Vagina (tissue), 2 donors: ENCODE measurements around the gene DIP2B. TPM values are rescaled to one million over a fixed set of nuclear protein-coding genes. Genes with fewer than 3 reads are reported as not detected.
"Not testable (repeated sequence)": the region's sequence is repeated elsewhere in the genome, so short reads cannot be mapped to it uniquely, and the experiment has no call there.

Experiments
- DNase-seq, 2 donors: peaks; one replicate each; pipeline ENCODE4 v3.0.0-alpha.2; 2017; ENCODE audit errors: extremely low spot score in 2 of 2
- H3K27ac ChIP-seq: fragments of 200-600 bp; sonication (generic); one replicate; pipeline ENCODE4 v1.5.1; 2019
- H3K27me3 ChIP-seq: fragments of 200-600 bp; sonication (generic); one replicate; pipeline ENCODE4 v1.5.1; 2019
- H3K36me3 ChIP-seq, 2 donors: fragments of 200-600 bp; sonication (generic); one replicate each; pipeline ENCODE4 v1.5.1; 2017 to 2019
- H3K4me1 ChIP-seq: fragments of 200-600 bp; sonication (generic); one replicate; pipeline ENCODE4 v1.5.1; 2019
- H3K4me3 ChIP-seq, 2 donors: fragments of 200-600 bp; sonication (generic); 1 replicate in 1 of 2; 2 replicates in 1 of 2; pipeline ENCODE4 v1.5.1; 2016 to 2019
- H3K9me3 ChIP-seq: fragments of 200-600 bp; sonication (generic); one replicate; pipeline ENCODE4 v1.5.1; 2019
- POLR2A ChIP-seq, 2 donors: fragments of 450-650 bp; IDR thresholded peaks; one replicate each; pipeline ENCODE4 v1.6.1; 2017; ENCODE audit warnings: antibody characterized with exemption in 2 of 2, mild to moderate bottlenecking in 2 of 2, moderate library complexity in 2 of 2
- POLR2AphosphoS5 ChIP-seq, 2 donors: sonication (generic); formaldehyde crosslinking; IDR thresholded peaks; one replicate each; pipeline ENCODE4 v1.9.0; 2017; ENCODE audit warnings: antibody characterized with exemption in 2 of 2, mild to moderate bottlenecking in 2 of 2, low read depth in 1 of 2; ENCODE audit not compliant: insufficient read depth in 1 of 2
- intact Hi-C: fragments of 100-400 bp; cut with DNase I; formaldehyde crosslinking; loops from one replicate; pipeline ENCODE4 v1.15.1; 2023
- total RNA-seq: library from RNA; depleted of rRNA; stranded (reverse); fragments of >200 nt; gene quantifications from one replicate; pipeline ENCODE4 v1.2.3, GENCODE V29; 2016
- TF ChIP-seq, protein P1 (sequence below), 3 experiments: fragments of 450-650 bp in 2 of 3; fragments of 200-600 bp in 1 of 3; sonication (generic) in 1 of 3; IDR thresholded peaks; one replicate each; pipeline ENCODE4 v1.5.1; 2017 to 2019; ENCODE audit warnings: antibody characterized with exemption in 3 of 3, mild to moderate bottlenecking in 2 of 3, moderate library complexity in 2 of 3

DIP2B gene
- total RNA-seq, 1 donor from 2014 or later = 32.2 TPM

- TF ChIP-seq POLR2A (IDR thresholded peaks at IDR 0.05) (no peak), POLR2AphosphoS5 (IDR thresholded peaks at IDR 0.05; ENCODE audit: insufficient read depth in 1 of 2, low read depth in 1 of 2) (no peak)
- TF ChIP-seq, protein P1, sequence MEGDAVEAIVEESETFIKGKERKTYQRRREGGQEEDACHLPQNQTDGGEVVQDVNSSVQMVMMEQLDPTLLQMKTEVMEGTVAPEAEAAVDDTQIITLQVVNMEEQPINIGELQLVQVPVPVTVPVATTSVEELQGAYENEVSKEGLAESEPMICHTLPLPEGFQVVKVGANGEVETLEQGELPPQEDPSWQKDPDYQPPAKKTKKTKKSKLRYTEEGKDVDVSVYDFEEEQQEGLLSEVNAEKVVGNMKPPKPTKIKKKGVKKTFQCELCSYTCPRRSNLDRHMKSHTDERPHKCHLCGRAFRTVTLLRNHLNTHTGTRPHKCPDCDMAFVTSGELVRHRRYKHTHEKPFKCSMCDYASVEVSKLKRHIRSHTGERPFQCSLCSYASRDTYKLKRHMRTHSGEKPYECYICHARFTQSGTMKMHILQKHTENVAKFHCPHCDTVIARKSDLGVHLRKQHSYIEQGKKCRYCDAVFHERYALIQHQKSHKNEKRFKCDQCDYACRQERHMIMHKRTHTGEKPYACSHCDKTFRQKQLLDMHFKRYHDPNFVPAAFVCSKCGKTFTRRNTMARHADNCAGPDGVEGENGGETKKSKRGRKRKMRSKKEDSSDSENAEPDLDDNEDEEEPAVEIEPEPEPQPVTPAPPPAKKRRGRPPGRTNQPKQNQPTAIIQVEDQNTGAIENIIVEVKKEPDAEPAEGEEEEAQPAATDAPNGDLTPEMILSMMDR (IDR thresholded peaks at IDR 0.05) = no peak
- no peaks in the 10 kb centered on the region for H3K27me3 ChIP-seq
- DNase-seq = no peak
- H3K4me1 ChIP-seq = no peaks in the 10 kb centered on the region
- H3K36me3 ChIP-seq = peaks cover 0 to 48% of the 10 kb centered on the region in 2 donors
- no peak overlapping the region for H3K27ac ChIP-seq
- intact Hi-C loops = no loop called here
- no peak overlapping the region for H3K4me3 ChIP-seq
- H3K9me3 ChIP-seq = no peaks in the 10 kb centered on the region
Observed at GRCh38 chr12:50679612-50680011, 174.8 kb downstream of the DIP2B start.

DNA sequence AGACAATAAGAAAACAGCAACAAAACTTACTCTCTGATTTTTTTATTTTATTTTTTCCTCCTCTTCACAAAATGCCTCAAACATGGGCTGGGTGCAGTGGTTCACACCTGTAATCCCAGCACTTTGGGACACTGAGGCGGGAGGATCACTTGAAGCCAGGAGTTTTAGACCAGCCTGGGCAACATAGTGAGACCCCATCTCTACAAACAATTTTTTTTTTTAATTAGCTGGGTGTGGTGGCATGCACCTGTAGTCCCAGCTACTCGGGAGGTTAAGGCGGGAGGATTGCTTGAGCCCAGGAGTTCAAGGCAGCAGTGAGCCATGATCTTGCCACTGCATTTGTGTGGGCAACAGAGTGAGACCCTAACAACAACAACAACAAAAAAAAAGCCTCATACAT lies 176.3 kb downstream of the DIP2B start:
- H3K36me3 ChIP-seq = peaks cover 0 to 56% of the 10 kb centered on the region in 2 donors
- intact Hi-C loops, H3K4me1 ChIP-seq, H3K4me3 ChIP-seq, H3K9me3 ChIP-seq, DNase-seq, H3K27me3 ChIP-seq, H3K27ac ChIP-seq: not testable (repeated sequence)

DNA sequence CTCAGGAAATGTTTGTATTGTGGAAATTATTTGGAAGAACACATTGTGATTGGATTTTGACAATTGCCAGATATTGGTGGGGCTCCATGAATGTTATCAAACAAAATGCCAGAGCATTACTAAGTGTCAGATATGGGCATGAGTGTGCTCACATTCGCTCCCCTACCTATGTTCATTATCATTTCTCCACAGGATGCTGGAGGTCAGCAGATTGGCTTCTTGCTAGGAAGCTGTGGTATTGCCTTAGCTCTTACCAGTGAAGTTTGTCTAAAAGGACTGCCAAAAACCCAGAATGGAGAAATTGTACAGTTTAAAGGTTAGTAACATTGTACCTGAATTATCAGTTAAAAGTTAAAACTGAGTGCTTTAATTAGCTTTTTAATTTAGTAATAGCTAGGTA lies 180.9 kb downstream of the DIP2B start:
- TF ChIP-seq, protein P1 (IDR thresholded peaks at IDR 0.05) = no peak
- TF ChIP-seq POLR2AphosphoS5 (IDR thresholded peaks at IDR 0.05; ENCODE audit: insufficient read depth in 1 of 2, low read depth in 1 of 2) = no peak
- TF ChIP-seq POLR2A (IDR thresholded peaks at IDR 0.05) = no peak
- no peak overlapping the region for H3K27ac ChIP-seq
- peaks cover 0 to 57% of the 10 kb centered on the region in 2 donors for H3K36me3 ChIP-seq
- DNase-seq = no peak
- H3K9me3 ChIP-seq = no peaks in the 10 kb centered on the region
- H3K4me3 ChIP-seq = no peak overlapping the region
- no peaks in the 10 kb centered on the region for H3K4me1 ChIP-seq
- H3K27me3 ChIP-seq = no peaks in the 10 kb centered on the region
- intact Hi-C loops = no loop called here

DNA sequence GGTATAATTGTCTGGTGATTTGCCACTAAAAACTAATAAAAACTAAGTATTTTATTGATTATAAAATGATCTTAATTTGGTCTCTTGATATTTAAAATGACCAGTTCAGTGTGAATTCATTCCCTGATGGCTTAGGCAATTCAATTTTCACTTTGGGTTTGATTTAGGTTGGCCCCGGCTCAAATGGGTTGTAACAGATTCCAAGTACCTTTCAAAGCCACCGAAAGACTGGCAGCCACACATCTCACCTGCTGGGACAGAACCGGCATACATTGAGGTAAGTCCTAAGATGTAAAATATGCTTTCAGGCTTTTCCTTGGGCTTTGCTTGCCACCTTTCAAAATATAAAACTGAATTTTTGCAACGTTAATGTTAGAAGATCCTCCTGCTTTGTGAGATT lies 181.6 kb downstream of the DIP2B start:
- H3K27me3 ChIP-seq = no peaks in the 10 kb centered on the region
- H3K4me1 ChIP-seq = no peaks in the 10 kb centered on the region
- peaks cover 0 to 60% of the 10 kb centered on the region in 2 donors for H3K36me3 ChIP-seq
- H3K27ac ChIP-seq = no peak overlapping the region
- TF ChIP-seq POLR2A (IDR thresholded peaks at IDR 0.05) = no peak
- no peak for TF ChIP-seq POLR2AphosphoS5 (IDR thresholded peaks at IDR 0.05; ENCODE audit: insufficient read depth in 1 of 2, low read depth in 1 of 2)
- TF ChIP-seq, protein P1 (IDR thresholded peaks at IDR 0.05) = no peak
- no peaks in the 10 kb centered on the region for H3K9me3 ChIP-seq
- intact Hi-C loops = no loop called here
- no peak for DNase-seq
- no peak overlapping the region for H3K4me3 ChIP-seq

DNA sequence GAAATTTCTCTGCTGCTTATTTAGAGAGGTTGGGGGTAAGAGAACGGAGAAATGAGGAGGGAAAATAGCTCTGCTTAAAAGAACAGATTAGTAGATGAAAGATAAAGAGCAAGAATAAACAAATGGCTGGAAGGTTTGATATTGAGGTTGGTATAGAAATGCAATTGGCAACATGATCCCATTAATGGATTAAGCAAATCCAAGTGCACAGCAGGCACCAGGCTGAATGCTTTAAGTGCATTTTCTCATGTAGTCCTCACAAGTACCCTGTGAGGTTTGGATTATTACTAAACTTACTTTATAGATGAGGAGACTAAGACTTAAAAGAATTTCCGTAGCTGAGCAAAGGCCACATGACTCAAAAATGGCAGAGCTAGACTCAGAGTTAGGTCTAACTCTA lies 182.2 kb downstream of the DIP2B start:
- no peak overlapping the region for H3K27ac ChIP-seq
- intact Hi-C loops = no loop called here
- DNase-seq = no peak
- H3K4me1 ChIP-seq = no peaks in the 10 kb centered on the region
- H3K27me3 ChIP-seq = no peaks in the 10 kb centered on the region
- H3K4me3 ChIP-seq = no peak overlapping the region
- no peaks in the 10 kb centered on the region for H3K9me3 ChIP-seq
- peaks cover 0 to 66% of the 10 kb centered on the region in 2 donors for H3K36me3 ChIP-seq
- TF ChIP-seq, protein P1 (IDR thresholded peaks at IDR 0.05) = no peak
- TF ChIP-seq POLR2A (IDR thresholded peaks at IDR 0.05) = no peak
- TF ChIP-seq POLR2AphosphoS5 (IDR thresholded peaks at IDR 0.05; ENCODE audit: insufficient read depth in 1 of 2, low read depth in 1 of 2) = no peak

DNA sequence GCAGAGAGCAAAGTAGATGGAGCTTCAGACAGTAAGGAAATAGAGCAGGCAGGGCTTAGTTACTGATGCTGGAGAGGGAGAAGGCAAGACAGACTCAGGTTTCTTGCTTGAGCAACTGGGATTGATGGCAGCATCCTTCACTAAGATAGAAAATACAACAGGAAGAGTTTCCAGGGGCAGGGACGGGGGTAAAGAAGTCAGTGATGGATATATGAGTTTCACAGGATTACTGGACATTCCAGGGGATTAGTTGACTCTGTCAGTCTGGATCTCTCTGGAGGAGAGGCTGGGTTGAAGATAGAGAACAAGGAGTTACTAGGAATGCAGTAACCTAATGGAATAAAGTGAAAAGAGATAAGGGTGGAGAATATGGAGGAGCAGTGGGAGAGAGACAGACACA lies 184.7 kb downstream of the DIP2B start:
- TF ChIP-seq POLR2AphosphoS5 (IDR thresholded peaks at IDR 0.05; ENCODE audit: insufficient read depth in 1 of 2, low read depth in 1 of 2) (no peak), POLR2A (IDR thresholded peaks at IDR 0.05) (no peak)
- TF ChIP-seq, protein P1 (IDR thresholded peaks at IDR 0.05) = no peak
- no peaks in the 10 kb centered on the region for H3K27me3 ChIP-seq

More for the DNA sequence above, 184.7 kb downstream of the DIP2B start:
- intact Hi-C loops = no loop called here
- no peak for DNase-seq
- peaks cover 0 to 71% of the 10 kb centered on the region in 2 donors for H3K36me3 ChIP-seq
- no peaks in the 10 kb centered on the region for H3K9me3 ChIP-seq
- no peak overlapping the region for H3K4me3 ChIP-seq
- no peaks in the 10 kb centered on the region for H3K4me1 ChIP-seq
- H3K27ac ChIP-seq = no peak overlapping the region
